Adrenal gland (tissue), 12 donors: ENCODE measurements around the gene SEL1L2. TPM values are rescaled to one million over a fixed set of nuclear protein-coding genes. Genes with fewer than 3 reads are reported as not detected.

Source experiments
- DNase-seq, 7 donors: peaks; one replicate each; pipeline ENCODE4 v3.0.0-alpha.2; 2019 to 2020
- H3K27ac ChIP-seq, 5 donors: fragments of 200-600 bp; sonication (generic) in 4 of 5; 1 replicate in 3 of 5; 2 replicates in 2 of 5; pipeline versions ENCODE4 v1.5.1 to v1.8.0; 2016 to 2020; ENCODE audit warnings: mild to moderate bottlenecking in 1 of 5
- H3K27me3 ChIP-seq: fragments of 200-600 bp; 2 replicates; pipeline ENCODE4 v1.8.0; 2021
- H3K36me3 ChIP-seq, 2 donors: fragments of 200-600 bp; replicated peaks in 1 of 2; 1 replicate in 1 of 2; 2 replicates in 1 of 2; pipeline versions ENCODE4 v1.5.1 to v1.8.0; 2018 to 2022
- H3K4me1 ChIP-seq, 2 donors: fragments of 200-600 bp; replicated peaks in 1 of 2; 1 replicate in 1 of 2; 2 replicates in 1 of 2; pipeline versions ENCODE4 v1.5.1 to v1.8.0; 2018 to 2021
- H3K4me3 ChIP-seq, 4 donors: fragments of 200-600 bp; sonication (generic) in 3 of 4; one replicate each; pipeline ENCODE4 v1.5.1; 2016 to 2018
- H3K9me3 ChIP-seq, 3 donors: fragments of 200-600 bp; sonication (generic) in 1 of 3; replicated peaks in 1 of 3; 1 replicate in 2 of 3; 2 replicates in 1 of 3; pipeline versions ENCODE4 v1.5.1 to v1.8.0; 2016 to 2021
- POLR2A ChIP-seq, 2 donors: fragments of 450-650 bp; IDR thresholded peaks; one replicate each; pipeline ENCODE4 v1.6.1; 2017; ENCODE audit warnings: antibody characterized with exemption in 2 of 2, mild to moderate bottlenecking in 2 of 2, moderate library complexity in 1 of 2
- WGBS, 4 donors: extraction: QIAGEN DNeasy Blood & Tissue Kit in 2 of 4; methylation state at CpG; one replicate each; pipeline versions ENCODE4 v1.1.5 to v1.1.7; 2013 to 2017; 5-methylcytosine and 5-hydroxymethylcytosine counted together
- intact Hi-C, 2 donors: fragments of 100-400 bp; cut with DNase I; formaldehyde crosslinking; loops; one replicate each; pipeline versions ENCODE4 v1.14.1 to v1.15.0; 2022 to 2023
- polyA plus RNA-seq, 3 donors: library from polyadenylated mRNA; stranded (reverse); fragments of 200-250 nt in 2 of 3; fragments of 350-450 nt in 1 of 3; fragmentation: Illumina TruSeq in 1 of 3; extraction: RNeasy Lipid Tissue Mini Kit (QIAGEN cat#74804) in 1 of 3; gene quantifications; one replicate each; pipeline ENCODE4 v1.2.3, GENCODE V29; 2013 to 2014
- total RNA-seq, 9 donors: library from RNA; depleted of rRNA in 4 of 9; stranded (reverse); fragments of >200 nt in 4 of 9; fragments of 120-200 nt in 1 of 9; fragmentation: NEBNext Ultra II Directional in 1 of 9; extraction: Animal tissue kit (Norgen Biotek cat#: 25700) in 1 of 9; gene quantifications; one replicate each; pipeline versions ENCODE4 v1.1.0 to v1.2.4, GENCODE V29; 2013 to 2023
- TF ChIP-seq, protein P1 (sequence below), 6 experiments: fragments of 450-650 bp in 4 of 6; fragments of 200-600 bp in 2 of 6; sonication (generic) in 1 of 6; IDR thresholded peaks; 1 replicate in 5 of 6; 2 replicates in 1 of 6; pipeline versions ENCODE4 v1.5.1 to v1.8.0; 2016 to 2021; ENCODE audit warnings: antibody characterized with exemption in 6 of 6, mild to moderate bottlenecking in 2 of 6, moderate library complexity in 1 of 6
- donor health status: healthy with polysubstance abuse.
- donor health status: Bipolar disorder and iron deficiency.
- donor health status: DM: yes; HTN: yes; CAD: no.
- donor health status: DM: no; HTN: no; CAD: no.
- donor health status: DM: no; HTN: no; CAD: no.
- donor health status: DM: yes; HTN: yes; CAD: no.

Gene SEL1L2
- total and polyA plus RNA-seq, 12 donors: 0.22 to 2.3 (median 0.43) TPM; not detected in 8

DNA sequence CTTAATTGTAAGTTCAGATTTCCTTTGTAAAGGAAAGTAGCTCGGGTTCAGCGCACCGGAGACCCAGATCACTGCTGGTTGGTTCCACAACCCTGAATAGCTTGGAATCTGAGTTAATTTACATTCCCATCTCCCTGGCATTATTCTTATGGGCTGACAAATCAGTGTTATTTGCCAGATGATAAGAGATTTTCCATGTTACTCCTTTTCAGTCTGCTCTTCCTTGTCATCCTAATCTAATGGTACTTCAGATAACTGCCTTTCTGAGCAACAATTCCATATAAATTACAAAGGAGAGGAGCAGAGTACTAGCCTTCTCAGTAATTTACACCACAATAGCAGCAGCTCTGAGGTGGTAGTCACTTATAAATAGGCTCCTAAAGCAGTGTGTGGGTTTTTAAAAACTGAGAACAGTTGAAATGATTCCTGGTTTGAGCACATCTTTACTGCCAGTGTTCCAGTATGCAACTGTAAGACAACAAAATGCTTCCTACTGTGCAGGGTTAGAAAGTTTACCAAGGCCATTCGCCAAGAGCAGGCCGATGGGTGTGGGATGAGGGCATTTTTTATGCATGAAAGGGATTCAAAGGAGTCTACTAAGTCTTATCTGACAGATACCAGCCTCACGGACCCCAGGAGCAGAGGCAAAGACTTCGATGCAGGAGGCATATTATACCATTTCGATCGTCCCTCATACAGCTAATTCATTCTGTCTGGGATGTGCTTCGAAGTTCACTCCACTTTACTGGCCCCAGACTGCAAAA is 115.8 kb downstream of the SEL1L2 start:
- TF ChIP-seq, protein P1, sequence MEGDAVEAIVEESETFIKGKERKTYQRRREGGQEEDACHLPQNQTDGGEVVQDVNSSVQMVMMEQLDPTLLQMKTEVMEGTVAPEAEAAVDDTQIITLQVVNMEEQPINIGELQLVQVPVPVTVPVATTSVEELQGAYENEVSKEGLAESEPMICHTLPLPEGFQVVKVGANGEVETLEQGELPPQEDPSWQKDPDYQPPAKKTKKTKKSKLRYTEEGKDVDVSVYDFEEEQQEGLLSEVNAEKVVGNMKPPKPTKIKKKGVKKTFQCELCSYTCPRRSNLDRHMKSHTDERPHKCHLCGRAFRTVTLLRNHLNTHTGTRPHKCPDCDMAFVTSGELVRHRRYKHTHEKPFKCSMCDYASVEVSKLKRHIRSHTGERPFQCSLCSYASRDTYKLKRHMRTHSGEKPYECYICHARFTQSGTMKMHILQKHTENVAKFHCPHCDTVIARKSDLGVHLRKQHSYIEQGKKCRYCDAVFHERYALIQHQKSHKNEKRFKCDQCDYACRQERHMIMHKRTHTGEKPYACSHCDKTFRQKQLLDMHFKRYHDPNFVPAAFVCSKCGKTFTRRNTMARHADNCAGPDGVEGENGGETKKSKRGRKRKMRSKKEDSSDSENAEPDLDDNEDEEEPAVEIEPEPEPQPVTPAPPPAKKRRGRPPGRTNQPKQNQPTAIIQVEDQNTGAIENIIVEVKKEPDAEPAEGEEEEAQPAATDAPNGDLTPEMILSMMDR (IDR thresholded peaks at IDR 0.05): no peak
- no peak for TF ChIP-seq POLR2A (IDR thresholded peaks at IDR 0.05)
- Histone ChIP-seq H3K4me1 (no peaks in the 10 kb centered on the region), H3K27ac (no peak overlapping the region), H3K27me3 (no peaks in the 10 kb centered on the region), H3K36me3 (no peaks in the 10 kb centered on the region), H3K9me3 (no peaks in the 10 kb centered on the region), H3K4me3 (no peak overlapping the region)
- intact Hi-C loops: no loop called here
- no peak for DNase-seq
- WGBS, 4 donors: 70 to 81% (median 72%) methylated on average over 10 of the region's 10 CpGs

- WGBS, 4 donors: 67 to 85% (median 74%) methylated on average over 5 of the region's 5 CpGs
- intact Hi-C loops: no loop called here
- no peak overlapping the region for H3K27ac ChIP-seq
- H3K36me3 ChIP-seq: no peaks in the 10 kb centered on the region
- TF ChIP-seq, protein P1 (IDR thresholded peaks at IDR 0.05): no peak
- TF ChIP-seq POLR2A (IDR thresholded peaks at IDR 0.05): no peak
- no peaks in the 10 kb centered on the region for H3K4me1 ChIP-seq
- H3K27me3 ChIP-seq: no peaks in the 10 kb centered on the region
- H3K4me3 ChIP-seq: no peak overlapping the region
- no peak for DNase-seq
- H3K9me3 ChIP-seq: no peaks in the 10 kb centered on the region
Observed at GRCh38 chr20:13873831-13874230, 116.6 kb downstream of the SEL1L2 start.

DNA sequence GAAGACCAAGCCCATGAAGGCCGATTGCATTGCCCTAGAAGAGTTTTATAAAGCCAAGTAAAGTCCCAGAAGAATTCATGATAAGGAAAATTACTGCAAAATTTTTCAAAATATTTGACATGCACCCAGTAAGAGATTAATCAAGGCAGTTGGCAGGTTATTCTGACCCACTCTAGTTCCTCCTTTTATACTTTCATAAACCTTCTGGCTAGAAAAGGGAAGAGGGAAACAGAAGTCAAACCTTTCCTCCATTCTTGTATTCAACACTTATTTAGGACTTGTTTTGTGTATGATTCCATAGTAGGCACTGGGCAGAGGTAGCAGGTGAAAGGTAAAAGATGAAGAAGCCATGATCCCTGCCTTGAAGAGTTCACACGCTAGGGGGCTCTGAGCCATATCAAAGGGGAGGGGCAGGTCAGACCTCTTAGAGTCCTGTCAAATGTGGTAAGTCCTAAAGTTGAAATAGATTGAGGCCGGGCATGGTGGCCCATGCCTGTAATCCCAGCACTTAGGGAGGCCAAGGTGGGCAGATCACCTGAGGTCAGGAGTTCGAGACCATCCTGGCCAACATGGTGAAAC is 120.2 kb downstream of the SEL1L2 start:
- DNase-seq: no peak
- Histone ChIP-seq H3K9me3 (no peaks in the 10 kb centered on the region), H3K4me3 (no peak overlapping the region), H3K4me1 (peaks cover 5 to 14% of the 10 kb centered on the region in 2 donors), H3K27me3 (no peaks in the 10 kb centered on the region), H3K36me3 (no peaks in the 10 kb centered on the region), H3K27ac (no peak overlapping the region)
- intact Hi-C loops: no loop called here
- WGBS, 4 donors: 65 to 75% (median 70%) methylated on average over 3 to 4 of the region's 4 CpGs
- TF ChIP-seq POLR2A (IDR thresholded peaks at IDR 0.05): no peak
- TF ChIP-seq, protein P1 (IDR thresholded peaks at IDR 0.05): no peak

GRCh38 chr20:13868331-13868730 is 122.1 kb downstream of the SEL1L2 start:
- Histone ChIP-seq H3K27ac (no peak overlapping the region), H3K4me3 (no peak overlapping the region), H3K27me3 (no peaks in the 10 kb centered on the region), H3K4me1 (peaks cover 5 to 14% of the 10 kb centered on the region in 2 donors), H3K9me3 (no peaks in the 10 kb centered on the region), H3K36me3 (no peaks in the 10 kb centered on the region)
- intact Hi-C loops: no loop called here
- TF ChIP-seq POLR2A (IDR thresholded peaks at IDR 0.05): no peak
- TF ChIP-seq, protein P1 (IDR thresholded peaks at IDR 0.05): no peak
- 66 to 79% (median 71%) methylated on average over 4 of the region's 4 CpGs for WGBS, 4 donors
- peak in 5 of 7 donors; percentile 14 to 48 (median 20) for DNase-seq
